Gastroesophageal sphincter (tissue), 4 donors: ENCODE results near the gene HEATR5B. TPM values are rescaled to one million over a fixed set of nuclear protein-coding genes. Genes with fewer than 3 reads are reported as not detected.
"Not testable (repeated sequence)": the region's sequence is repeated elsewhere in the genome, so short reads cannot be mapped to it uniquely, and the experiment has no call there.

Experiments
- ATAC-seq: fragments of 150-250 bp; one replicate; pipeline ENCODE4 v1.9.1; 2016; ENCODE audit warnings: mild to moderate bottlenecking, moderate library complexity
- H3K27ac ChIP-seq, 4 donors: fragments of 200-600 bp; sonication (generic) in 3 of 4; 1 replicate in 3 of 4; 2 replicates in 1 of 4; pipeline ENCODE4 v1.5.1; 2016 to 2019
- H3K27me3 ChIP-seq: fragments of 200-600 bp; sonication (generic); one replicate; pipeline ENCODE4 v1.5.1; 2019
- H3K36me3 ChIP-seq, 2 donors: fragments of 200-600 bp; sonication (generic); one replicate each; pipeline ENCODE4 v1.5.1; 2019; ENCODE audit warnings: control low read depth in 1 of 2
- H3K4me1 ChIP-seq, 3 donors: fragments of 200-600 bp; sonication (generic); 1 replicate in 2 of 3; 2 replicates in 1 of 3; pipeline ENCODE4 v1.5.1; 2016 to 2019; ENCODE audit warnings: control low read depth in 2 of 3
- H3K4me3 ChIP-seq, 2 donors: fragments of 200-600 bp; sonication (generic); one replicate each; pipeline ENCODE4 v1.5.1; 2019; ENCODE audit warnings: mild to moderate bottlenecking in 1 of 2, moderate library complexity in 1 of 2
- H3K9me3 ChIP-seq, 3 donors: fragments of 200-600 bp; sonication (generic); one replicate each; pipeline ENCODE4 v1.5.1; 2017 to 2019; ENCODE audit warnings: control low read depth in 2 of 3
- CTCF ChIP-seq, 4 experiments: fragments of 200-600 bp in 2 of 4; fragments of 450-650 bp in 2 of 4; sonication (generic) in 1 of 4; IDR thresholded peaks; one replicate each; pipeline ENCODE4 v1.5.1; 2017 to 2019; ENCODE audit warnings: antibody characterized with exemption in 4 of 4, mild to moderate bottlenecking in 2 of 4, moderate library complexity in 2 of 4
- EP300 ChIP-seq: sonication (generic); formaldehyde crosslinking; IDR thresholded peaks from one replicate; pipeline ENCODE4 v1.6.1; 2017; ENCODE audit warnings: antibody characterized with exemption, mild to moderate bottlenecking
- POLR2A ChIP-seq, 2 donors: fragments of 450-650 bp; IDR thresholded peaks; one replicate each; pipeline ENCODE4 v1.6.1; 2017; ENCODE audit warnings: antibody characterized with exemption in 2 of 2, mild to moderate bottlenecking in 2 of 2, moderate library complexity in 1 of 2
- POLR2AphosphoS5 ChIP-seq: sonication (generic); formaldehyde crosslinking; IDR thresholded peaks from one replicate; pipeline ENCODE4 v1.6.1; 2017; ENCODE audit warnings: antibody characterized with exemption
- WGBS, 2 donors: methylation state at CpG; one replicate each; pipeline ENCODE4 v1.1.5; 2018; ENCODE audit warnings: low coverage in 1 of 2; 5-methylcytosine and 5-hydroxymethylcytosine counted together
- total RNA-seq, 4 donors: library from RNA; depleted of rRNA; stranded (reverse); fragments of >200 nt; gene quantifications; one replicate each; pipeline ENCODE4 v1.1.0, GENCODE V29; 2016

Gene HEATR5B
- total RNA-seq, 4 donors from 2014 or later, result 17.6 to 32.1 (median 22.1) TPM

- no peak for ATAC-seq
Measured at GRCh38 chr2:36951574-36951973, 132.6 kb downstream of the HEATR5B start.

GRCh38 chr2:36951027-36951518 lies 133.1 kb downstream of the HEATR5B start:
- Histone ChIP-seq H3K4me3 (no peak overlapping the region), H3K36me3 (no peaks in the 10 kb centered on the region), H3K27ac (no peak overlapping the region), H3K4me1 (peaks cover 0 to 36% (median 5%) of the 10 kb centered on the region in 3 donors), H3K27me3 (no peaks in the 10 kb centered on the region), H3K9me3 (no peaks in the 10 kb centered on the region)
- 81 to 88% methylated on average over 2 of the region's 2 CpGs for WGBS, 2 donors
- no peak for ATAC-seq
- TF ChIP-seq CTCF (IDR thresholded peaks at IDR 0.05) (no peak), EP300 (no peak), POLR2AphosphoS5 (no peak), POLR2A (IDR thresholded peaks at IDR 0.05) (no peak)

More at GRCh38 chr2:36951574-36951973, 132.6 kb downstream of the HEATR5B start:
- H3K27me3 ChIP-seq, result no peaks in the 10 kb centered on the region
- H3K4me1 ChIP-seq, result peaks cover 0 to 39% (median 5%) of the 10 kb centered on the region in 3 donors
- H3K27ac ChIP-seq, result no peak overlapping the region
- no peaks in the 10 kb centered on the region for H3K9me3 ChIP-seq
- 60 to 96% methylated on average over 1 to 5 of the region's 7 CpGs for WGBS, 2 donors
- TF ChIP-seq EP300 (no peak), CTCF (IDR thresholded peaks at IDR 0.05) (no peak), POLR2AphosphoS5 (no peak), POLR2A (IDR thresholded peaks at IDR 0.05) (no peak)
- no peak overlapping the region for H3K4me3 ChIP-seq
- no peaks in the 10 kb centered on the region for H3K36me3 ChIP-seq

GRCh38 chr2:36949845-36950244 lies 134.3 kb downstream of the HEATR5B start:
- H3K9me3 ChIP-seq, result no peaks in the 10 kb centered on the region
- 75 to 90% methylated on average over 1 of the region's 1 CpG for WGBS, 2 donors
- no peak for ATAC-seq
- TF ChIP-seq POLR2A (IDR thresholded peaks at IDR 0.05) (no peak), EP300 (no peak), CTCF (IDR thresholded peaks at IDR 0.05) (no peak), POLR2AphosphoS5 (no peak)
- no peak overlapping the region for H3K27ac ChIP-seq
- H3K27me3 ChIP-seq, result no peaks in the 10 kb centered on the region
- H3K4me3 ChIP-seq, result no peak overlapping the region
- no peaks in the 10 kb centered on the region for H3K36me3 ChIP-seq
- H3K4me1 ChIP-seq, result peaks cover 0 to 30% (median 5%) of the 10 kb centered on the region in 3 donors

GRCh38 chr2:36945240-36945639 lies 138.9 kb downstream of the HEATR5B start:
- H3K36me3 ChIP-seq, ATAC-seq, H3K27ac ChIP-seq, H3K27me3 ChIP-seq, H3K9me3 ChIP-seq, H3K4me1 ChIP-seq, H3K4me3 ChIP-seq: not testable (repeated sequence)
- WGBS, 2 donors, result 91 to 92% methylated on average over 9 to 10 of the region's 10 CpGs

- H3K27me3 ChIP-seq, result no peaks in the 10 kb centered on the region
- no peak for ATAC-seq
- H3K27ac ChIP-seq, result no peak overlapping the region
- no peak overlapping the region for H3K4me3 ChIP-seq
- 90 to 100% methylated on average over 2 of the region's 4 CpGs for WGBS, 2 donors
- TF ChIP-seq POLR2AphosphoS5 (no peak), CTCF (IDR thresholded peaks at IDR 0.05) (no peak), POLR2A (IDR thresholded peaks at IDR 0.05) (no peak), EP300 (no peak)
- no peaks in the 10 kb centered on the region for H3K4me1 ChIP-seq
- no peaks in the 10 kb centered on the region for H3K9me3 ChIP-seq
- no peaks in the 10 kb centered on the region for H3K36me3 ChIP-seq
Measured at GRCh38 chr2:36941867-36942266, 142.3 kb downstream of the HEATR5B start.

GRCh38 chr2:36936526-36936925 lies 147.6 kb downstream of the HEATR5B start:
- not testable (repeated sequence) for H3K36me3 ChIP-seq, H3K4me1 ChIP-seq, ATAC-seq, H3K4me3 ChIP-seq, H3K27me3 ChIP-seq, H3K27ac ChIP-seq, H3K9me3 ChIP-seq

GRCh38 chr2:36931688-36932087 lies 152.5 kb downstream of the HEATR5B start:
- not testable (repeated sequence) for H3K27ac ChIP-seq, H3K4me1 ChIP-seq, H3K9me3 ChIP-seq, H3K36me3 ChIP-seq, ATAC-seq, H3K27me3 ChIP-seq, H3K4me3 ChIP-seq
- 95 to 97% methylated on average over 5 to 6 of the region's 6 CpGs for WGBS, 2 donors
